NCI-H510A (cell line): ENCODE results near the gene BAG5.
A peak's percentile ranks its signal among the peaks of the same experiment; 100 is the strongest.

Experiments
- DNase-seq: peaks from one replicate; lab custom pipeline; 2025; lab: John Stamatoyannopoulos, UW

BAG5 gene

GRCh38 chr14:103546652-103547454 lies 15.6 kb downstream of the BAG5 start:
- peak; percentile 68 for DNase-seq

DNA sequence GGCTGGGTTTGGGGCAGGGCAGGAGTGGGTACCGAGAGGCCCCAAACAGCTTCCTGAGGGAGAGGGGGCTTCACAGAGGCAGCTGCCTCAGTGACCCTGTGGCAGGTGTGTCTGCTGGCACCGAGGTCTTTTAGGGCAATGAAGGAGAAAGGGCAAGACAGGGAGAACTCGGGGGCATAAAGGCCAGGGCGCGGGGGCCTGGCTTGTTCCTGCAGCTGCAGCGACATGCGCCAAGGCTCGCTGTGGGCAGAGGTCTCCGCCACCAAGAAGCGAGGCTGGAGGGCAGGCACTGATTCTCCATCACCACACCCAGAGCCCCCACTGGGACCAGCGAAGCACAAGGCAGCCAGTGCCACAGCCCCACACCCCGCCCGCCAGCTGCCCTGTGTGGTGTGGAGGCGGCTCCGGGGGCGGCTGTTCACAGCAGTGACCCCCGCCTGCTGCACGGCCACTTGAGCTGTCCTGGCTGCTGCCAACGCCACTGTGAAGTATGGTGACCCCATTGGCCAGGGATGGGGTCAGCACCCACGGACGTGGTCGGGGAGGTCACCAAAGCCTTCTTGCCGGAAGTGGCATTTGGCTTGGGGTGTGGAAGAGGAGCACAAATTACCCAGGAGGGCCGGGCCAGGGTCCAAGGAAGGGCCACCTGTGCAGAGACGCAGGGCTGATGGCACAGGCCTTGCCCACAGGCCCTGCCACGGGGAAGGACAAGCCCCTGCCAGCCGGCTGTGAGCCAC lies 16.4 kb downstream of the BAG5 start:
- DNase-seq, result no peak

DNA sequence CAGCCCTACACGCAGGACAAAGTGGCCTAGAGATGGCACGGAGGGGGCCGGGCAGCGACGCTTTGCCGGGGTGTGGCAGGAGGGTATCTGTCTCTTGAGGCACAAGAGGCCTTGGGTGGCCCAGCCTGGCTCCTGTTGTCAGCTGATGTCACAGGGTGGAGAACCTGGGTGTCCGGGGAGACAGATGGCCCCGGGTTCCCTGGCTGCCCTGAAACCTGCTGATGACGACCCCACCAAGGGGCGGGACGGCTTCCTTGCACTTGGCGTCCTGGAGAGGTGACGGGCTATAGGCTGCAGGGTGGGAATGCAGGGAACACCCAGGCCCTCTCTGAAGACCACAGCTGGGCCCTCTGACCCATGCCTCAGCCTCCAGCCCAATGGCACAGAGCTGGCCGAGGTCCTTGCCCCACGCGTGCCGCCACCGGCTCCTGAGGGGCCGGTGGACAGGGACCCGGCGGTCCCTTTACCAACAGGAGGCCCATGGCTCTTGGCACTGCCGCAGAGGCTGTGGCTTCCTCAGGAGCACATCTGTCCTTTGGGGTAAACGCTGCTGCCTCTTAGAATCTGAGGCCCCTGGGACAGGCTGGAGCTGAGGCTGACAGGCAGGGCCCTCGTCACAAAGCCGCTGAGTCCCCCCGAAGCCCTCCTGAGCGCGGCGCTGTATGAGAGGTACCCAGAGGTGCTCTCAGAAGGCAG lies 17.1 kb downstream of the BAG5 start:
- no peak for DNase-seq

DNA sequence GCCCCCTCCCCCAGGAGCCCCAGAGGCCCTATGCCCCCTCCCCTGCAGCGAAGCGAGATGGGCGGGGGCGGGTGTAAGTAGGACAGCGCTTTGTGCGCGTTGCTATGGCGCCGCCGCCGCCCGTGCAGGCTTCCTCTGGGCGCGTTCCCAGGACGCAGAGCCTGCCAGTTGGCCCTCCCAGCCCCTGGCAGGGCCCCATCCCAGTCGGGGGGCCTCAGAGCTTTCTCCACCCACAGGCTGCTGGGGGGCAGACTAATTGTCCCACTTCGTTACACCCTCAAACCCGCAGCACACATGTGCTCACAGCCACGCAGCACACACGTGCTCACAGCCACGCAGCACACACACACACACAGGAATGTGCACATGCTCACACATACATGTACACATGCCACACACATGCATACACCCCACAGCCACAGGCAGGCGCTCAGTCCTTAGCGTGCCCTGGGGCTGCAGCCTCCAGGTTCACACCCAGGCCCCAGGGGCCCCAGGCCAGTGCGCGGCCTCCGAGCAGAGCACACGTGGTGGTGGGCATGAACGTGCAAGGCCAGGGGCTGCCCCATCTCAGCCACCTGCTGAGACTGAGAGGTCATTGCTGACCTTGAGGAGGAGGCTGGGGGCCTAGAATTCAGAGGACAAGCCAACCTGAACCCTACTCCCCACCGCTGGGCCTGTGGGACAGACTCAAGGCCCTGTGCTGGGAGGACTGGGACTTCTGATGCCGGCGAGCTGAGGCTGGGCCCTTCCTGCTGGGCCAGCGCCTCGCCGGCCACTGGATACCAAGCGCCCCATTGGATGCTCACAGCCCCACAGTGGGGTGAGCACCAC lies 17.9 kb downstream of the BAG5 start:
- no peak for DNase-seq

- no peak for DNase-seq
Observed at GRCh38 chr14:103543721-103544387, 18.6 kb downstream of the BAG5 start.

DNA sequence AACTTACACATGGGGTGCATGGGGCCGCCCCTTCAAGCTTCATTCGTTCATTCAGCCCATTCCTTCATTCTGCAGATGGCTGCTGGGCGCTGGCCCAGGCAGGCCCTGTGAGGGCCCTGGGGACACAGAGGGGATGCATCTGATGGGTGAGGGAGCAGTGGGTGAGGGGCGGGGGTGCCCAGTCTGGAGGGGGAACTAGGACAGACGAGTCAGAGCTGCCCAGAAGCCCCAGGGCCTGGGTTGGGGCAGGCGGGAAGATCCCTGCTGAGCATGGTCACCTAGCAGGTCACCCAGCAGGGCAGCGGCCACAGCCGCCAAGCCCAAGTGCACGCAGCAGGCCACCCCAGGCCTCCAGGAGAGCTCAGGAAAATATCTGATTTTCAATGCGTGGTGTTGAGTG lies 19.3 kb downstream of the BAG5 start:
- no peak for DNase-seq

DNA sequence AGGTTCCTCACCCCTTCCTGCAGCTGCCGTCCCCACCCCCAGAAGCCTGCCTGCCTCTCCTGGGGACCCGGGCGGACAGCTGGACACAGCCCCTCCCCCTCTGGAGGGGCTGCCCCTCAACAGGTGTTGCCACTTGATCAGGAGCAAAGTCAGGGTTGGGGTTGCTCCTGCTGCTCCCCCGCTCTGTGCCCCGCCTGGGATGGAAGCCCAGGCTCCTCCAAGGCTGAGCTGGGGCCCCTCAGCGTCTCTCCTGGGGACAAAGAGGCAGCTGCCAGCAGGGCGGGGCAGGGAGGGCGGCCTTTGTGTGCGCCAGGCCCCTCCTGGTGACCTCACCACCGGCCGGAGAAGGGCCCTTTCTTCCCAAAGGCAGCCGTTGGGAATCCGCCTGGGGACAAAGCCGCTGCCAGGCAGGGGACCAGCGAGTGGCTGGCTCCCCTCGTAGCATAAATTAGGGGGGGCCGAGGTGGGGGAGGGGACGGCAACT lies 19.8 kb downstream of the BAG5 start:
- DNase-seq, result peak; percentile 55

- DNase-seq, result no peak
Observed at GRCh38 chr14:103541709-103542604, 20.5 kb downstream of the BAG5 start.

GRCh38 chr14:103540821-103541708 lies 21.4 kb downstream of the BAG5 start:
- DNase-seq, result no peak

DNA sequence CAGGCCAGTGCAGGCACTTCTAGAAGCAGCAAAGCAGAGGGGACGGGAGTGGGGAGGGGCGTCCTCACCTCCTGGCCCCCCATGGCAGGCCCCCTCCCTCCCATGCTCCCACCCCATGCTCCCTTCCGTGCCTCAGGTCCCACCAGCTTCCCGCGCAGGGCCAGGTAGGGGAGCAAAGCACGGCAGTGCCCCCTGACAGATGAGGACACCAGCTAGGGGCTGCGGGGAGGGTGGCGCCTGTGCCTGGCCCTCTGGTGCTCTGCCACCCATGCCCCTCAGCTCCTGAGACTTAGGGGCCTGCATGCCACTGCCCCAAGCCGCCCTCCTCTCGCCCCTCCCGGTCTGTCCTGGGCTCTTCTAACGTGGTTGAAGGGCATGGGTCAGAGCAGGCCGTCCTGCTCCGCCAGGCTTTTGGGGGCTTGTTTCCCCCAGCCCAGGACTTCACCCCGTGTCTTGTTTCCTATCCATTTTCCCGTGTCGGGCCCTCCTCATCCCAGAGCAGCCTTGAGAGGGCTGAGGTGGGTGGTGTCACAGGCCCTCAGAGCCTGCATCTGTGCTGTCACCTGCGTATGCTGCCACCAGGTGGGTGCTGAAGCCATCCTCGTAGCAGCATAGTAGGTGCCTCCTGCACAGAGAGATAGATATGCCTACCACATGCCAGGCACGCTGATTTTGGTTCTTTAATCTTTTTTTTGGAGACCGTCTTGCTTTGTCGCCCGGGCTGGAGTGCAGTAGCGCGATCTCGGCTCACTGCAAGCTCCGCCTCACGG lies 23.2 kb downstream of the BAG5 start:
- no peak for DNase-seq

- DNase-seq, result no peak
Observed at GRCh38 chr14:103538291-103539055, 24.0 kb downstream of the BAG5 start.

DNA sequence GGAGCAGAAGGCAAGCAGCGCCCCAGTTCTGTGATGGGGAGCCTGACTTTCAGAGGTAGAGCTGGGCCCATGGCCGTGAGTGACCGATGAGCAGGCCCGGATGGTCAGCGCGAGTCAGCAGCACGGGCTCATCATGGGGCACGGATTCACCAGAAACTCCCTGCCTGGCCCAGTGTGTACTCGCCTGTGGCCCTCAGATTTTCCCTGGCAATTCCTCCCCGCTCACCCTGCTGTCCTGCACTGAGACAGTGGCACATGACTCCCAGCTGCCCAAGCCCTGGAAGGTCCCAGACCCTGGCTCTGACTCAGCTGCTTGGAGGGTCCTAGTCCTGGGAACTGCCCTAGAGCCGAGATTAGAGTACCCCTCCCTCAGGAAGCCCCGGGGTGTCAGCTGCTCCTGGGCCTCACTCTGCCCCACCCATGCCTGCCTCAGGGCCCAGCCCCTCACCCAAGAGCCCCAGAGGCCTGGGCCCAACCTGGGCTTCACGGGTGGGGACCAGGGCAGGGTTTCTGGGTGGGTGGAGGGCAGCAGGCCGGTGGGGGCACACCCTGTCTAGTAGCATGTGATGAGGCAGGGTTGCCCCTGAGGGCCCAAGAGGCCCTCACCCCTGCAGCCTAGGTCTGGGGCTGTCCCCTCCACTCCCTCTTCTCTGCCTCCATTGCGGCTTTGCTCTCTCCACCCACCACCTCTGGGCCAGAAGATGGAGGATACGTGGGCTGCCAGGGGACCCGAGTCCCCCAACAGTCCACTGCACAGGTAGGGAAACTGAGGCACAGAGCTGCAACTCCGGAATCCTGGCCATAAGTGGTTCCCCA lies 25.1 kb downstream of the BAG5 start:
- DNase-seq, result no peak

- no peak for DNase-seq
Observed at GRCh38 chr14:103536693-103537092, 25.8 kb downstream of the BAG5 start.

- no peak for DNase-seq
Observed at GRCh38 chr14:103535891-103536565, 26.4 kb downstream of the BAG5 start.

DNA sequence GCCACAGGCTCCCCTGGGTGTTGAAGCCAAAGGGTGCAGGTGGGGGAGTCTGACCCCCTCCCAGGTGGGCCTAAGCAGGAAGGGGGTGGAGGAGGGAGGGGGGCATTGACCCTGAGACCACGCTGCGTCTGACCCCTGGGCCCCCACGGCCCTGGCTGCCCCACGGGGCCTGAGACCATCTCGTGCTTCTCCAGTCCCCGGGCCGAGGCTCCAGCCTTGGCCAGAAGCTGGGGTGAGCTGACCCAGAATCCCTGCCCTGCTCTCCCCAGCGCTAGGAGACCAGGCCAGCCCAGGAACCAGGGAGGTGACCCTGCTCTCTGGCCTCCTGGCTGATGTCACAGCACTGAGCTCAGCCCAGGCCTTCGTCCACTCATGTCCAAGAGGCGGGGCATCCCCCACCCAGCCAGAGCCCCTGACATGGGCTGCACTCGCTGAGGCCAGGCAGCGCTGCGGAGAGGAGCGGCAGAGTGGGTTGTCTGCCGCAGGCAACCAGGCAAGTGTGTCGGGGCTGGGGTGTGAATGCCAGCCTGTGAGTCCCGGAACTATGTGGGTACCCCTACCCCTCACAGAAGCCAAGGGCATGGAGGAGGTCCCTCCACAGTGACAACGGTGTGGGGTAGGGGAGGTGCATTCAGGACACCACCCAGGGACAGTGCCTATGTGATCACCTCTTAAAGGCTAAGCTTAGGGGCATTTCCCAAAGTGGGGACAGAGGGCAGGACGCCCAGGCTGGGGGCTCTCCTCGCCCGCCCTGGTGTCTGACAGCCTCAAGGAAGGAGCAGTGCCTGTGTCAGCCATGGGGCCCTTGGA lies 27.2 kb downstream of the BAG5 start:
- no peak for DNase-seq
